ENCODE measurements around the gene UGT3A1.
"Not testable (repeated sequence)": the region's sequence is repeated elsewhere in the genome, so short reads cannot be mapped to it uniquely, and the experiment has no call there.

The UGT3A1 gene, protein sequence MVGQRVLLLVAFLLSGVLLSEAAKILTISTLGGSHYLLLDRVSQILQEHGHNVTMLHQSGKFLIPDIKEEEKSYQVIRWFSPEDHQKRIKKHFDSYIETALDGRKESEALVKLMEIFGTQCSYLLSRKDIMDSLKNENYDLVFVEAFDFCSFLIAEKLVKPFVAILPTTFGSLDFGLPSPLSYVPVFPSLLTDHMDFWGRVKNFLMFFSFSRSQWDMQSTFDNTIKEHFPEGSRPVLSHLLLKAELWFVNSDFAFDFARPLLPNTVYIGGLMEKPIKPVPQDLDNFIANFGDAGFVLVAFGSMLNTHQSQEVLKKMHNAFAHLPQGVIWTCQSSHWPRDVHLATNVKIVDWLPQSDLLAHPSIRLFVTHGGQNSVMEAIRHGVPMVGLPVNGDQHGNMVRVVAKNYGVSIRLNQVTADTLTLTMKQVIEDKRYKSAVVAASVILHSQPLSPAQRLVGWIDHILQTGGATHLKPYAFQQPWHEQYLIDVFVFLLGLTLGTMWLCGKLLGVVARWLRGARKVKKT

DNA sequence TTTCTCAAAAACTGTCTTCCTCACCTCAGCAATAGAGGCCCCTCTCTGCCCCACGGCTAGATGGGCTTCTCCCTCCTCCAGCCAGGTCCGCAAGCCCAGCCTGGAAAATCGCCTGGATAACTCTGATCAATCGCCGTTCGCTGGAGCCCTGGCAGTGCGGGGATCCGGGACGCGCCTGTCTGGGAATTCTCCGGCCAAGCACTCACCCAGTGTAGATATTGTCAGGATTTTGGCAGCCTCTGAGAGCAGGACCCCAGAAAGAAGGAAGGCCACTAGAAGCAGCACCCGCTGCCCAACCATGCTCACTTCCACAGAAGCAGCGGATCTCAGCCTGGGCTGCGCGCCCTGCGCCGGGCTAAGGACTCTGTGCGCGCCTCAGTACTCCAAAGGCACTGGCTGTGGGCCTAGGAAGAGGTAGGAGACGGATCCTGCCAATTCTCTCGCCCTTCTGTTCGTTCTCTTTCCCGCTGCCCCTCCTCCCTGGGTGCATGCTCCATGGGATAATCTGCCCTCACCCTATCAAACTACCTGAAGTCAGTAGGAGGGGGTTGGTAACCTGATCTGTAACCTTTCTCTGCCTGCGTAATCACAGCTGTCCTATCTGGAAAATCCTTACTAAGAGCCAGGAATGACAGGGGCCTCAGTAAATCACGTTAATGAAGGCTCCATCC, at the start of gene UGT3A1:
UGT3A1 (minus strand) TSS at position 450 of the 671 bp plus-strand sequence; CDS start at position 300, 150 bp downstream.
- no peak for DNase-seq

DNA sequence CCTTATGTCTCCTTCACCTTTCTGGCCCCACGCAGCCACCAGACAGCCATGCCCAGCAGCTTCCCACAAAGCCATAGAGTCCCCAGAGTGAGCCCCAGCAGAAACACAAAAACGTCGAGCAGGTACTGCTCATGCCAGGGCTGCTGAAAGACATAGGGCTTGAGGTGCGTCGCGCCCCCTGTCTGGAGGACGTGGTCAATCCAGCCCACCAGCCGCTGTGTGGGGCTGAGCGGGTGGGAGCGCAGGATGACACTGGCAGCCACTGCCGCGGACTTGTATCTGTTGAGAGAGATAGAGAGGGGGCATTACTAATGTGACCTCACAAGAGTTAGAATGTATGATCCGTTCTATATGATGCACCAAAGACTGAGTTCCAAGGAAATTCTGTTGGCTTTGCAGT, 44.5 kb upstream of the UGT3A1 start:
- DNase-seq: no peak

DNA sequence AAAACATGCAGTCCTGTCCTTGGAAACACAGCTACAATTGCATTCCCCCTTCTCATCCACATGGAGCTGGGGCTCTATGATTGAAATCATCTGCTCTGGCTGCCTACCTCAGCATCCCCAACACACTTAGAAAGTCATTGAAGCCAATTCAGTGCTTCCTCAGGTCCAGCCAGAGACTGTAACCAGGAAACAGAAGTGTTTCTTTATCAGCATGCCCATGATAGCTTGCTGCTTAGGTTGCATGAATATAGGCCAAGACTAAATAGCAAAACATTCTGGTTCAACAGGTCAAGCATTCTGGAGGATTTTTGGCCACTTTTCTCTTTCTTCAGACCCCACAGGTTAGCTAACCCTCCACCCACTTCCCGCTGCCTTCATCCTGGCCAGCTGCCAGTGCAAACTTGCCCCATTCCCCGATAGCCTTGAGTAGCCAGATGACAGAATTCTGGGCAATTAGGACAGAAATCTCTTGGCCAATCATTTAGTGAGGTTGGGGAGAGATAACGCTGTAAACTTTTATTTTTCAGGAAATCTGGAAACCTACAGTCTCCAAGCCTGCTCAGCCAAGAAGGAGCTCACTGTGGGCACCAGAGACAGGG, 43.4 kb upstream of the UGT3A1 start:
- DNase-seq: not testable (repeated sequence)

DNA sequence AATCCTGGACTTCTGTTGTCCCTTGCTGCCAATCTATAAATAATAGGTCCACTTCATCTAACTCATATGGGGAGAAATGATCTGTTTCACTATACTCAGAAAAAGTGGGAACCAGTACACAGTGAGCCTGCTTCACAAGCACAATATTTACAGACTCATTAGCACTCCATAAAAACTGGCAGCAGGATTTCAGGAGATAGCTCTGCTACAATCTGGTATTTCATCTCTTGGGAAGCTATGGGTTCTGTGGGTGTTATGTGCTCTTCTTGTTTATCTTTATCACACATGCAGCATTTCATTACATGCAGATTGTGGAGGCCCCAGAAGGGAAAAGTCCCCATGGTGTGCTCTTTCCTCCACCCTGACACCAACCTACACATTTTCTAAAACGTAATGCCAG, 42.3 kb upstream of the UGT3A1 start:
- no peak for DNase-seq

DNA sequence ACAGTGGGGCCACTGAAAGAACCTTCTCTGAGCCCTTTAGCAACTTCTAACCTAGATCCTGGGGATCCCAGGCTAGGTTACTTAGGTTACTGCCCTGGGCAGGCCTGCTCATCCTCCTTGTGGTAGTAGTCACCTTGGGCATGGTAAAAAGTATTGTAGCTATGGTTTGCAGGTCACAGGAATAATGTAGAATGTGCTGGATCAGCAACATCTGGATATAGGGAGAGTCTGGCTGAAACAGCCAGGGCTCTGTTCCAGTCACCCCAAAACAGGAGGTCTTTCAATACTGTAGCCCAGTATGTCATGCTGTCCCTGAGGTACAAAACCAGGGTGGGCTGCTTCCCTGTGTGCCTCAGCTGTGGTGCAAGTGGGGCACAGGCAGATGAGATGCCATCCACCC, 41.9 kb upstream of the UGT3A1 start:
- no peak for DNase-seq

DNA sequence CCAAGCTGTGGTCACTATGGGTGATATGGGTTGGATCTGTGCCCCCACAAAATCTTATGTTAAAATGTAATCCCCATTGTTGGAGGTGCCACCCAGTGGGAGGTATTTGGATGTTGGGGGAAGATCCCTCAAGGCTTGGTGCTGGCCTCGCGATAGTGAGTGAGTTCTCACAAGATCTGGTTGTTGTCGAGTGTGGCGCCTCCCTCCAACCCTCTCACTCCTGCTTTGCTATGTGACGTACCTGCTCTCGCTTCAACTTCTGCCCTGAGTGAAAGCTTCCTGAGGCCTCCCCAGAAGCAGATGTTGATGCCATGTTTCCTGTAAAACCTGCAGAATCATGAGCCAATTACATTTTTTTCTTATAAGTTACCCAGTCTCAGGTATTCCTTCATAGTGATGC, 40.0 kb upstream of the UGT3A1 start:
- no peak for DNase-seq

DNA sequence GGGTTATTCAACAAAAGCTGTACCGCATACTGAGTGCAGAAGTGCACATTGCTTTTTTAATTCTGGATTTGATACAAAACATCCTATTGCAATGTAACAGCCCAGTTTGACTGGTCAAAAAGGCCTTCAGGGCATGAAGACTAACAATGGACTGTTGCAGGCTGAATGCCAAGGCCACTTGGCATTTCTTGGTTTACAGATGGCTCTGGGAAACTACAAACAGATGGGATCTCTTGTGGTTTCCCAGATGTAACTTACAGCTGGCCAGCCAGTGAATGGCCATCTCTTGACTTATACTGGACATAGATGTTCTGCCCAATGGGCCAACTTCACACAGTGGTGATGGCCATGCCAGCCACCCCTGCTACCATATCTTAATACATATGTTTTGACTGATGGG, 38.7 kb upstream of the UGT3A1 start:
- no peak for DNase-seq

DNA sequence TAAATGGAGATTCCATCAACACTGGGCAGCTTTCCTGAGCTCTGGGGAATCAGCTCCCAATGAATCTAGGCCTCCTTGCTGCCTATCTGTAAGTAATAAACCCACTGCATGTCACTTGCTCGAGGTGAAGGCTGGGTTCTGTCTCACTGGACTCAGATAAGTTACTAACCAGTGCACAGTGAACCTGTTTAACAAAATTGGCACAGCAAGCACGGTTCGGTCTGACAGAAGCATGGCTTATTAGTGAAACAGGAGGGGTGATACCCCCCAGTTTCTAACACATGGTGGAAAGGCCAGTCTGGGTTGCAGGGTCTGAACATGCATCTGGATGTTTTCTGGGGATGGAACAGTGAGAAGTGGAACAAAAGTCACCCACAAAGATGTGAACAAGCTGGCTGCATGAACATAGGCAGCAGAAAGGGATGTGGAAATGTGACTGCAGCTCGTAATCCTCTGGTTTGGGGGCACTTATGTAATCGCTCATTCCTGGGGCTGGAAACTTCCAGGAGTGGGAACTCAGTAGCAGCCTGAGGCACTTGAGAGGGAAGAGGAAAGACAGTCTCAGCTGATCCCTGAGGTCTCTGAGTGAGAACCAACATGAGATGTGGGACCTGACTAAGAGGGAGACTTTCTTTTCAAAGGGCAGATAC, 37.8 kb upstream of the UGT3A1 start:
- no peak for DNase-seq

DNA sequence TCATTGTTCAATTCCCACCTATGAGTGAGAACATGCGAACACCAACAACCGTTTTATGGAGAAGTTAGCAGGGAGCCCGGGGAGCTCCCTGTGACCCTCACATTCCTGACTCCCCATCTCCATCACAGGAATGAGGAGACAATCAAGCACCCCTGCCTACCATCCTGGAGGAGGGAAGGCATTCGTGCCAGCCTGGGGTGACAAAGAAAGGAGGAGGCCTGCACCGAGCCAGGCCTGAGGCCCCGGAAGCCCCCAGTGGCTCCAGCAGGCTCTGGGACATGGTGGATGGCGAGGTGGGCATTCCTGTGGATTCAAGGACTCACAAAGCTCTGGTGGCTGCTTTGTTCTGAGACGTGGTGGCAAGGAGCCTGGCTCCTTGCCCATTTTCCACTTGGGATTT, 36.5 kb upstream of the UGT3A1 start:
- DNase-seq: no peak

DNA sequence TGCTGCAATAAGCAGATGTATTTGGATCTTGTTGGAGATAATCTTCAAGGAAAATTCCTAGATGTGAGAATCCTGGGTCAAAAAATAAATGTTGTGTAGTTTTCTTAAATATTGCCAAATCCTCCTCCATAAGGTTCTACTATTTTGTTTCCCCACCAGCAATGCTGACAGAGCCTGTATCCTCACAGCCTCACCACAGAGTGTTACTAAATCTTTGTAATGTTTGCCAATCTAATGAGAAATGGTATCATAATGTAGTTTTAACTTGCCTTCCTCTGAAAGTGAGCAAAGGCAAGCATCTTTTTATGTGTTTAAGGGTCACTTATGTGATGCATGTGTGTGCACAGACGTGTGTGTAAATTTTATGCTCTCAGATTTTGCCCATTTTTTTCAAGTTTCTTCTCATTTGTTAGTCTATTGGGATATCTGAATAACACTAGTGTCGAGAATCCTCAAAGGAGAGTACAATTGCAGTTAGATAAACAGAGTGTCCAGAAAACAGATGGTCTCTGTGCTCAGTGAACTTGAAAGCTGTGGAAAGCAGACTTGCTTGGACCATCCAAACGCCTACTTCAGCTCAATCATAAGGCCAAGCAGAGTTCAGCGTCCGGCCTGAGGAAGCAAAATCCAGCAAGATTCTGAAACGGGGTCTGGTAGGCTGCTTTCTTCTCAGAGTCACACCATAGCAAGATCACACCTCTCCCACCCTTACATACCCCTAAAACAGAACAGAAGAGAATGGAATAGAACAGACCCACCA, 35.7 kb upstream of the UGT3A1 start:
- DNase-seq: no peak

DNA sequence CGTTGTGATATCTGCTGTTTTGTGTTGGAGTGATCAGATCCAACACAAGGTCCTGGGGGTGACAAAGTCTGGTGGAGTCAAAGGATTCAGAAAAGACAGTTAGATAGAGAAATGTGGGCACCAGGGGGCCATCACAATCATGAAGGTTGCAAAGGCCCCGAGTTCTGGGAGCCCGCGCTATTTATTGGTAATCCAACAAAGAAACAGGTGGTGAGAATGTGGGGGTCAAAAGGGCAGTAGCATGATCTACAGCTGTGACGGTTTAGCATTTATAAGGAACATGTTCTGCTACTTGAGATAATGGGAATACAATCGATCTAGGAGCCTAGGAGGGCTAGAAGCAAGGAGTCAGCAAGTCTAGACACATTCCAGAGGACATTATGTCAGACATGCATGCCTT, 31.1 kb upstream of the UGT3A1 start:
- DNase-seq: not testable (repeated sequence)

DNA sequence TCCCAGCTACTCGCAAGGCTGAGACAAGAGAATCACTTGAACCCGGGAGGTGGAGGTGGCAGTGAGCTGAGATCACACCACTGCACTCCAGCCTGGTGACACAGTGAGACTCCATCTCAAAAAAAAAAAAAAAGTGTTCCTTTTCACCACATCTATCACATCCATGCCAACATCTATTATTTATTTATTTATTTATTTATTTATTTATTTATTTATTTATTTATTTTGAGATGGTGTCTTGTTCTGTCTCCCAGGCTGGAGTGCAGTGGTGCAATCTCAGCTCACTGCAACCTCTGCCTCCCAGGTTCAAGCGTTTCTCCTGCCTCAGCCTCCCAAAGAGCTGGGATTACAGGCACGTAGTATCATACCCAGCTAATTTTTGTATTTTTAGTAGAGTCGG, 28.4 kb upstream of the UGT3A1 start:
- DNase-seq: not testable (repeated sequence)

DNA sequence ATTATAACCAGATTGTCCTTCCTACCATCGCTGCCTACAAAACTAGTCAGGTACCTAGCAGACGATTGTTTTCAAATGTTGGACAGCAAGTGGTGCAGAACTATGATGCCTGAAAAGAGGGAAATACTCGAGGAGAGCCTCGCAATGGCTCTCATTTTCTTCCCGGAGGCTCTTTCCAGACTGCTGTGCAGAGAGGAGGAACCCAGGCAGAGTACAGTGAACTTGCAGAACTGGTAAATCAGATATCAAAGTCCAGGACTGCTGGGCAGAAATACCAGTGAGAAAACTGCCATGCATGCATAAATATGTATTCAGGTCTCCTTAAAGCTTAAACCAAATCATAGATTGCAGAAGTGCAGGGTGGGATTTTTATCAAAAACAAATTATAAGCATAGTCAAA, 26.4 kb upstream of the UGT3A1 start:
- no peak for DNase-seq

DNA sequence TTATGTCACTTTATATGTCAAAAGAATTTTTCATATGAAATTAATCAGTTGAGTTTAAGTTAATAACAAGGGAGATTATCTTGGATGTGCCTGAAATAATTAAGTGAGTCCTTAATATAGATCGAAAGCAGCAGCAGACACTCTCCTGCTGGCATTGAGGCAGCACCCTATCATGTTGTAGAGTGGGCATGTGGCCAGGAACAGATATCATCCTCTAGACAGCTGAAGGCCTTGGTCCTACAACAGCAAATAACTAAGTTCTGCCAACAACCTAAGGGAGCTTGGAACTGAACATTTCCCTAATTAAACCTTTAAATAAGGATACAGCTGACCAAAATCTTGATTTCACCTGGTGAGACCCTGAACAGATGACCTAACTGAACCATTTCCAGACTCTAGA, 25.8 kb upstream of the UGT3A1 start:
- no peak for DNase-seq

DNA sequence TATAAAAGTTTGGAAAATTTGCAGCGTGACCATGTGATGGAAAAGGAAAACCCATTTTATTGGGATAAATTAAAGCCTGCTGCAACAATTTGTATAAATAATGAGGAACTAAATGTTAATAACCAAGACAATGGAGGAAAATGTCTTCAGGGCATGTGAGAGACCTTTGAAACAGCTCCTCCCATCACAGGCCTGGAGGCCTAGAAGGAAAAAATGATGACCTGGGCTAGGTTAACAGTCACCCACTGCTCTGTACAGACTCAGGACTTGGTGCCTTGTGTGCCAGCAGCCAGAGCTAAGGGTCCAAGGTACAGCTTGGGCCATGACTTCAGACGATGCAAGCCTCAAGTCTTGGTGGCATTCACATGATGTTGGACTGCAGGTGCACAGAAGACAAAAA, 22.0 kb upstream of the UGT3A1 start:
- DNase-seq: no peak

DNA sequence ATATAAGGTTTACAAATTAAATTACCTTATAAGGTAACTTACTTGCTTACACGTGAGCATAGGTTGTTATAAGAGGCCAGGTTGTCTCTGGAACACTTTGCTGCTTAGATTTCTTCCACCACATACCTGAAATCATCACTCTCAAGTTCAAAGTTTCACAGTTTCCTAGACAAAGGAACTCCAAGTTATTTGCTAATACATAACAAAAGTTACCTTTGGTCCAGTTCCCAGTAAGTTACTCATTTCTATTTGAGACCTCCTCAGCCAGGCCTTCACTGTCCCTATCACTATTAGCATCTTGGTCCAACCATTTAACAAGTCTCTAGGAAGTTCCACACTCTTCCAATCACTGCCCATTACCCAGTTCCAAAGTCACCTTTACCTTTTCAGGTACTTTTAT, 18.5 kb upstream of the UGT3A1 start:
- no peak for DNase-seq

DNA sequence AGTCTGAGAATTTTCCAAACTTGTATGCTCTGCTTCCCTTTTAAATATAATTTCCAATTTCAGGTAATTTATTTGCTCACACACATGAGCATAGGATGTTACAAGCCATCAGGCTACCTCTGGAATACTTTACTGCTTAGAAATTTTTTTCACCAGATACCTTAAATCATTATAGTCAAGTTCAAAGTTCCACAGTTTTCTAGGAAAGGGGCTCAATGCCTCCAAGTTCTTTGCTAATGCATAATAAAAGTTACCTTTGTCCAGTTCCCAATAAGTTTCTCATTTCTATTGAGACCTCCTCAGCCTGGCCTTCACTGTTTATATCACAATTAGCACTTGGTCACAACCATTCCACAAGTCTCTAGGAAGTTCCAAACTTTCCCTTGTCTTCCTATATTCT, 16.2 kb upstream of the UGT3A1 start:
- DNase-seq: no peak

DNA sequence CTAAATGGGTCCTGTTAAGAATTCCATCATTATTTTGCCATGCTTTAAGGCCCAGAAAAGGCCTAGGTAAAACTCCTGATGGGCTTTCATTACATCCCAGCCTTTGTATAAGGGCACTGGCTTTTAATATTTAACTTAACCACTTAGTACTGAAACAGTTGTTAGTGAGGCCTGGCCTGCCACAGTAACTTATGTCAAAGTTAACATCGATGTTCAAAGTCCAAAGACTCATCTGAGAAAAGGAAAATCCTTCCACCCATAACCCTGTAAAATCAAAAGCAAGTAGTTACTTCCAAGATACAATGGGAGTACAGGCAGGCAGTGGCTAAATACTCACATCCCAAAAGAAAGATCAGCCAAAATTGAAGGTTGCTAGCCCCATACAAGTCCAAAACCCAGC, 15.0 kb upstream of the UGT3A1 start:
- no peak for DNase-seq

DNA sequence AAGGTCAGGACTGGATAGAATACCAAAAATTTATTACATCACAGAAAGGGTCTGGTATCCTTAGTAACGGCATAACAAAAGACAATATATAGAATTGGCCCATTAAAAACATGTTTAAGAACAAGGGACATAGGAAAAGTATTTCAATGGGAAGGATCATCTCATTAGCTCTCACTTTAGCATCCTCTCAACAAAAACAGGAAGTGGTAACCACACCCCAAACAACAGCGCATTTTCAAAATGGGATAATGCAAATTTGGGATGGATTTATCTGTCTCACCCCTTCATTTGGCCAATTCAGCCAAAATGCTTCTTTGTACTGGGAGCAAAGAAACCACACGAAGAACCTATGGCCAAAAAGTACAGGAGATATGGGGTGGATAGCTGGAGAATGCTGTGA, 9.8 kb upstream of the UGT3A1 start:
- no peak for DNase-seq

DNA sequence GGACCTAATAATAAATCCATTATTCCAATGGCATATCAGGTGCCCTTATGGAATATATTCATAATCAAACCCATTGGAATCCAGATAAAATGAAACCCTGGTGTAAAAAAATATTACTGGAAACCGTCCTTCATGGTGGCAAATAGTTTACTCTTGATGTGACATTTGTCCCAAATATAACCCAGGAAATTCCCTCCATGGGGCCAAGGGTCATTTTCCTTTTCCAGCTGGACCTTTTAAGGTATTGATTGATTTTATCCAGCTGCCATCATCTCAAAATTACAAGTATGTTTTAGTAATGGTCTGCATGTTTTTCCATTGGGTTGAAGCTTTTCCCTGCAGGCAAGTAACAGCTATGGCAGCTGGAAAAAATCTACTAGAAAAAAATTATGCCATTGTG, 8.4 kb upstream of the UGT3A1 start:
- no peak for DNase-seq

DNA sequence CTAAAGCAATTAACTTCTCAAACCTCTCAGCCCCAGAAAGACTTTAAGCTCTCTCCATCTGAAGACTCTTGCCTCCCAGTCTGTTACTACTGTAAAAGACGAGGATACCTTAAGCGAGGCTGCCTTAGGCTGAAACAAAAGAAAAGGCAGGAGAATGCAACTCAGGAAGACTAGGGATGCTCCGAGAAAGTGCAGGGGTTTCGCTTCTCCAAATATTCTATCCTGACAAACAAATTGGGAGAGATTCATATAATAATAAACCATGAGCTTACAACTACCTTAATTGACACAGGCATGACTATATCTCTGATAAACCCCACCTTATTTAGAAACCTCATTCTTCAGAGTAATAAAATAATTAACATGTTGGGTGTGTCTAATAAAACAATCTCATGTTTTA, 4.9 kb upstream of the UGT3A1 start:
- no peak for DNase-seq

DNA sequence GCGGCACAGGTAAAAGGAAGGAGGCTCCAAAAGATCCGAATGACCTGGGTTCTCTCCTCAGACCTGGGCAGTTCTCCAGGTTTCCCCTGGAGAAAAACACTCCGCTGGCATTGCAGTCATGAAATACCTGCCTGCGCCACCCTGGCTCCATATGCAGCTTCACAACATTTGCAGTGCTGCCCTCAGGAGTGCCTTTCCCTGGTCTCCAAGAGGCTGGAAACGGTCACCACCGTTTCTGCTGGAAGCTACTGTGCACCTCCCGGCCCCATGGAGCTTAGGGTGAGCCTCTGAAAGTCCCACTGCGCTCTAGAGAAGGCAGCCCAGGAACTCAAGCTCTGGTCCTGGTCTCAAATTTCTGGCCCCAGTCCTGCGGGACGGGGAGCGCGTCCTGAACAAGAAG, 670 bp downstream of the UGT3A1 start:
- no peak for DNase-seq

DNA sequence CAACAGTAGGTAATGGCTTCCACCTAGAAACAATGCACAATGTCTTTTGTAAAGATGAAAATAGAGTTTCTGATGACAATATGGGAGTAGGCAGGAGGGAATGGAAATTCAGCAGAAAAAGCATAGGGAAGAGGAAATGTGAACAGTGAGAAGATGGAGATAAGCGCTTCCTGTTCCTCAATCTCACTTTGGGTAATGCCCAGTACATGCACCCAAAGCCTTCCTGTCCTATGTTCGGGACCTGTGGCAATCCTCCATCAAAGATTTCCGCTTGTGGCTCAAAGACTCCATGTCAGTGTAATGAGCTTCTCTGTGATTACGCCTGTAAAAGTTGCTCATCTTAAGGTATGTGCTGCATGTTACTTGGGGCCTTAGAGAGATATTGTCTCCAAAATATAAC, 2.7 kb downstream of the UGT3A1 start:
- DNase-seq: no peak

All from activated naive CD4-positive, alpha-beta T cell treated with anti-CD3 and anti-CD28 coated beads, Interleukin-2, amount 50 U/mL, for 16 hours (primary cell).